Measurements from ENCODE around the gene HOXD4.

HOXD4 gene

GRCh38 chr2:176163672-176164056 is 12.3 kb downstream of the HOXD4 start:
- peaks cover 60% of the 10 kb centered on the region for H3K27me3 Mint-ChIP-seq
- peaks cover 13% of the 10 kb centered on the region for H3K9me3 Mint-ChIP-seq
- H3K4me3 Mint-ChIP-seq = no peak overlapping the region
- H3K4me1 Mint-ChIP-seq = peaks cover 6% of the 10 kb centered on the region
- H3K27ac Mint-ChIP-seq = no peak overlapping the region
- peaks cover 4% of the 10 kb centered on the region for H3K36me3 Mint-ChIP-seq

GRCh38 chr2:176164201-176164600 is 12.9 kb downstream of the HOXD4 start:
- Mint-ChIP-seq H3K4me1 (peaks cover 6% of the 10 kb centered on the region), H3K9me3 (peaks cover 13% of the 10 kb centered on the region), H3K27ac (peak overlapping the region; percentile 14), H3K4me3 (peak overlapping the region; percentile 30), H3K27me3 (peaks cover 60% of the 10 kb centered on the region), H3K36me3 (peaks cover 4% of the 10 kb centered on the region)

GRCh38 chr2:176164611-176165369 is 13.4 kb downstream of the HOXD4 start:
- peak overlapping the region; percentile 30 for H3K4me3 Mint-ChIP-seq
- peaks cover 6% of the 10 kb centered on the region for H3K4me1 Mint-ChIP-seq
- H3K36me3 Mint-ChIP-seq = peaks cover 4% of the 10 kb centered on the region
- peaks cover 13% of the 10 kb centered on the region for H3K9me3 Mint-ChIP-seq
- no peak overlapping the region for H3K27ac Mint-ChIP-seq
- peaks cover 61% of the 10 kb centered on the region for H3K27me3 Mint-ChIP-seq

GRCh38 chr2:176165370-176166050 is 14.2 kb downstream of the HOXD4 start:
- Mint-ChIP-seq H3K9me3 (peaks cover 13% of the 10 kb centered on the region), H3K36me3 (peaks cover 4% of the 10 kb centered on the region), H3K27me3 (peaks cover 65% of the 10 kb centered on the region), H3K4me3 (no peak overlapping the region), H3K27ac (no peak overlapping the region), H3K4me1 (peaks cover 6% of the 10 kb centered on the region)

GRCh38 chr2:176166272-176166671 is 14.9 kb downstream of the HOXD4 start:
- Mint-ChIP-seq H3K9me3 (peaks cover 13% of the 10 kb centered on the region), H3K27me3 (peaks cover 62% of the 10 kb centered on the region), H3K4me3 (no peak overlapping the region), H3K36me3 (peaks cover 4% of the 10 kb centered on the region), H3K4me1 (peaks cover 6% of the 10 kb centered on the region), H3K27ac (no peak overlapping the region)

GRCh38 chr2:176167398-176167797 is 16.0 kb downstream of the HOXD4 start:
- Mint-ChIP-seq H3K27me3 (peaks cover 58% of the 10 kb centered on the region), H3K4me3 (no peak overlapping the region), H3K27ac (no peak overlapping the region), H3K9me3 (peaks cover 13% of the 10 kb centered on the region), H3K4me1 (peaks cover 6% of the 10 kb centered on the region), H3K36me3 (peaks cover 2% of the 10 kb centered on the region)

- Mint-ChIP-seq H3K27me3 (peaks cover 57% of the 10 kb centered on the region), H3K36me3 (no peaks in the 10 kb centered on the region), H3K27ac (no peak overlapping the region), H3K4me1 (peaks cover 7% of the 10 kb centered on the region), H3K9me3 (peaks cover 7% of the 10 kb centered on the region), H3K4me3 (no peak overlapping the region)
These were observed 17.8 kb downstream of the HOXD4 start for GRCh38 chr2:176169181-176169580.

GRCh38 chr2:176169711-176170110 is 18.4 kb downstream of the HOXD4 start:
- Mint-ChIP-seq H3K27me3 (peaks cover 56% of the 10 kb centered on the region), H3K36me3 (no peaks in the 10 kb centered on the region), H3K27ac (no peak overlapping the region), H3K4me3 (no peak overlapping the region), H3K9me3 (peaks cover 6% of the 10 kb centered on the region), H3K4me1 (peaks cover 7% of the 10 kb centered on the region)

- H3K36me3 Mint-ChIP-seq = no peaks in the 10 kb centered on the region
- H3K27ac Mint-ChIP-seq = no peak overlapping the region
- peaks cover 59% of the 10 kb centered on the region for H3K27me3 Mint-ChIP-seq
- peaks cover 6% of the 10 kb centered on the region for H3K9me3 Mint-ChIP-seq
- H3K4me1 Mint-ChIP-seq = peaks cover 11% of the 10 kb centered on the region
- H3K4me3 Mint-ChIP-seq = no peak overlapping the region
These were observed 19.4 kb downstream of the HOXD4 start for GRCh38 chr2:176170602-176171305.

- H3K27ac Mint-ChIP-seq = no peak overlapping the region
- peaks cover 60% of the 10 kb centered on the region for H3K27me3 Mint-ChIP-seq
- H3K36me3 Mint-ChIP-seq = no peaks in the 10 kb centered on the region
- peaks cover 11% of the 10 kb centered on the region for H3K4me1 Mint-ChIP-seq
- H3K4me3 Mint-ChIP-seq = no peak overlapping the region
- peaks cover 6% of the 10 kb centered on the region for H3K9me3 Mint-ChIP-seq
These were observed 20.1 kb downstream of the HOXD4 start for GRCh38 chr2:176171351-176172006.

- H3K27me3 Mint-ChIP-seq = peaks cover 59% of the 10 kb centered on the region
- peaks cover 11% of the 10 kb centered on the region for H3K4me1 Mint-ChIP-seq
- H3K36me3 Mint-ChIP-seq = no peaks in the 10 kb centered on the region
- peaks cover 2% of the 10 kb centered on the region for H3K9me3 Mint-ChIP-seq
- H3K27ac Mint-ChIP-seq = no peak overlapping the region
- H3K4me3 Mint-ChIP-seq = no peak overlapping the region
These were observed 20.9 kb downstream of the HOXD4 start for GRCh38 chr2:176172007-176172894.

GRCh38 chr2:176172895-176173566 is 21.7 kb downstream of the HOXD4 start:
- Mint-ChIP-seq H3K4me3 (no peak overlapping the region), H3K4me1 (peaks cover 11% of the 10 kb centered on the region), H3K9me3 (no peaks in the 10 kb centered on the region), H3K27me3 (peaks cover 55% of the 10 kb centered on the region), H3K36me3 (no peaks in the 10 kb centered on the region), H3K27ac (no peak overlapping the region)

- Mint-ChIP-seq H3K27ac (no peak overlapping the region), H3K9me3 (no peaks in the 10 kb centered on the region), H3K27me3 (peaks cover 58% of the 10 kb centered on the region), H3K4me3 (no peak overlapping the region), H3K36me3 (no peaks in the 10 kb centered on the region), H3K4me1 (peaks cover 11% of the 10 kb centered on the region)
These were observed 22.4 kb downstream of the HOXD4 start for GRCh38 chr2:176173567-176174381.
